BLaER1 (cell line): ENCODE measurements around the gene NAALADL1.

Experiments used
- H3K27ac ChIP-seq: shearing (Covaris generic); formaldehyde crosslinking; 2 replicates; pipeline ENCODE4 v1.8.1; 2022
- H3K27me3 ChIP-seq: shearing (Covaris generic); formaldehyde crosslinking; 2 replicates; pipeline ENCODE4 v1.8.1; 2022
- H3K36me3 ChIP-seq: shearing (Covaris generic); formaldehyde crosslinking; 2 replicates; pipeline ENCODE4 v1.8.1; 2022
- H3K4me1 ChIP-seq: shearing (Covaris generic); formaldehyde crosslinking; 2 replicates; pipeline ENCODE4 v1.8.1; 2022
- H3K4me2 ChIP-seq: shearing (Covaris generic); formaldehyde crosslinking; 2 replicates; pipeline ENCODE4 v1.8.1; 2022
- H3K4me3 ChIP-seq: shearing (Covaris generic); formaldehyde crosslinking; 2 replicates; pipeline ENCODE4 v1.8.1; 2022
- H3K9ac ChIP-seq: shearing (Covaris generic); formaldehyde crosslinking; 2 replicates; pipeline ENCODE4 v1.8.1; 2022
- H3K9me3 ChIP-seq: shearing (Covaris generic); formaldehyde crosslinking; 2 replicates; pipeline ENCODE4 v1.8.1; 2022
- H4K20me1 ChIP-seq: shearing (Covaris generic); formaldehyde crosslinking; 2 replicates; pipeline ENCODE4 v1.8.1; 2022
- Cebpa-rat ChIP-seq: shearing (Covaris generic); IDR thresholded peaks from 2 replicates; pipeline ENCODE4 v1.8.1; 2022

Gene NAALADL1

DNA sequence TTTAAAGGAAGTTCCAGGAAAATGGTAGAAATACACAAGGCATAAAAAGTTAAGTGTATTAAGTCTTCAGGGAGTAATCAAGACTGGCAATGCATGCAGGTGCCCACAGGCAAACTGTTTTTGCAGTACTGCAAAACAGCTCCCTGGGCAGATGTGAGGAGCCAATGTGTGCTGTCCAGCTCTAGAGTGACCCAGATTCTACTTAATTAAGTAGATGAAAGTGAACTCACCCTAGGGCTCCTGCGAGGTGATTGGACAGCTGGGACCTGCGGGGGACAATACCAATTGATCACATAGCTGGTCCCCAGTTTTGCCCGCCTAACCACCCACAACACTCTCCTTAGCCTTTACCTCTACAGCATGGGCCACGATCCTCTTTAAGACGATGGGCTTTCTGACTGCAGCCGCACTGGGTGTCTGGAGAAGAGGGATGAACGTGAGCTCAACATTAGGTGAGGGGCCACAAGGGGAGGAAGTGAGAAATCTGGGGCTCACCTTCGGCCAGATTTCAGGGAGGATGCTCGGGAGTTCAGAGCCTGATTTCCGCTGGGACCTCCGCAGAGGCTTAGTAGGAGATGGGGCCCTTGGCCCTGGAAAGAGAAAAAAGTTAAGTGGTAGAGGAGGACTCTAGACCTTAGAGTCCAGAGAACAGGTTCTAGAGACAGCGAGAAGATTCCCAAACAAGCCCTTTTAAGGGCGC, 24.9 kb upstream of the NAALADL1 start:
- peak overlapping the region; percentile 86 for H3K27ac ChIP-seq

DNA sequence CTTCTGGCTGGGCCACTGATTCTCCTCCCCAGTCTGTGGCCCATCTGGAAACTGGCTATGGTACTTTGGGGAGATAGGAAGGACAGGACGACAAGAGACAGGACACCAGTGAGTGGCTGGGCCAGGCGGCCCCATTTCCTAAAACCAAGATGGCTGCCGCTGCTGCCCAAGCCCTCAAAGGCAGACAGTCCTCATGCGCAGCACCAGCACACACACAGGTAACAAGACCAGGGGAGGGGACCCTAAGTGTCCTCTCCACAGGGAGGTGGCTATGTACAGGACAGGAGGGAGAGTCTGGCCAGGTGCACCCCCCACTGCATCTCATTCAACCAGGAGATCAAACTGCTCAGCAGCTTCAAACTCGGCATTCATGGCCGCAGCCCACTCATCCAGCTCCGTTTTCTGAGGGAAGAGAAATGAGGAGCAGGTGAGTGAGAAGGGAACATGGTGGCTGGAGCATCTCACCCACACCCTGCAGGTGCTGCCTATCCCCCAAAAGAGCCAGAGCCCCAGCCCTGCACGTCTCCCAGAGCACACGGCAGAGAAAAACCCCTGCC, 20.5 kb upstream of the NAALADL1 start:
- Histone ChIP-seq H3K4me3 (no peak overlapping the region), H3K36me3 (peaks cover 66% of the 10 kb centered on the region), H3K4me1 (peaks cover 49% of the 10 kb centered on the region)

More for the DNA sequence above, 24.9 kb upstream of the NAALADL1 start:
- Histone ChIP-seq H4K20me1 (peaks cover 14% of the 10 kb centered on the region; the same call in 1 of the 2 replicates), H3K4me1 (peaks cover 53% of the 10 kb centered on the region), H3K27me3 (no peaks in the 10 kb centered on the region), H3K4me2 (peak overlapping the region; percentile 97), H3K9me3 (no peaks in the 10 kb centered on the region), H3K9ac (peak overlapping the region; percentile 88), H3K36me3 (peaks cover 71% of the 10 kb centered on the region), H3K4me3 (peak overlapping the region; percentile 85)
- no peak for TF ChIP-seq Cebpa-rat

GRCh38 chr11:65078151-65078550, 19.8 kb upstream of the NAALADL1 start:
- Histone ChIP-seq H3K4me1 (peaks cover 45% of the 10 kb centered on the region), H3K27me3 (no peaks in the 10 kb centered on the region), H3K36me3 (peaks cover 66% of the 10 kb centered on the region), H3K9me3 (no peaks in the 10 kb centered on the region), H4K20me1 (peaks cover 30% of the 10 kb centered on the region; the same call in 1 of the 2 replicates), H3K4me3 (no peak overlapping the region), H3K4me2 (peak overlapping the region; percentile 49), H3K9ac (peak overlapping the region; percentile 52), H3K27ac (peak overlapping the region; percentile 40)
- TF ChIP-seq Cebpa-rat, result no peak

More for the DNA sequence above, 20.5 kb upstream of the NAALADL1 start:
- TF ChIP-seq Cebpa-rat, result no peak
- H4K20me1 ChIP-seq, result peaks cover 30% of the 10 kb centered on the region; the same call in 1 of the 2 replicates
- peak overlapping the region; percentile 40 for H3K27ac ChIP-seq
- no peaks in the 10 kb centered on the region for H3K27me3 ChIP-seq
- no peaks in the 10 kb centered on the region for H3K9me3 ChIP-seq
- H3K4me2 ChIP-seq, result peak overlapping the region; percentile 49
- peak overlapping the region; percentile 52 for H3K9ac ChIP-seq

DNA sequence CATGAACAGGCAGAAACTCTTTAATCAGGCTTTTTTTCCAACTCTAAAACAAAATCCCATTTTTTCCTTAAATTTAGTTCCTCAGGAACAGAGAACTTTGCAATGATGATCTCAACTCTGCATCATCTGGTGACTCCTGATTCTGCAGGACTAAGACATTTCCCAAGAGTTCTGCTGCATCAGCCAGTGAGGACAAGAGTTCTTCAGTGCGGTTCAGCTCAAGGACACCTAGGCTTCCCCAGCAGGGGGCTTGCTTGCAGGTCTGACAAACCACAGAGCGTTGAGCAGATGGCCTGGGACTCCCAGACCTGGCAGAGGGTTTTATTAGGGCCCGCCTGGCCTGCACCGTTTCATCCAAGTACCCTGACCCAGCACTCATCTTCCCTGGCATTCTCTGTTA, 19.1 kb upstream of the NAALADL1 start:
- Histone ChIP-seq H4K20me1 (peaks cover 30% of the 10 kb centered on the region; the same call in 1 of the 2 replicates), H3K4me1 (peaks cover 38% of the 10 kb centered on the region), H3K9ac (no peak overlapping the region), H3K36me3 (peaks cover 66% of the 10 kb centered on the region), H3K9me3 (no peaks in the 10 kb centered on the region), H3K27ac (no peak overlapping the region), H3K4me2 (peak overlapping the region; percentile 49; the same call in 1 of the 2 replicates), H3K4me3 (no peak overlapping the region), H3K27me3 (no peaks in the 10 kb centered on the region)
- no peak for TF ChIP-seq Cebpa-rat

- TF ChIP-seq Cebpa-rat, result no peak
- Histone ChIP-seq H4K20me1 (0 out of 2 replicates have a peak, but pooled peaks cover 11% of the 10 kb centered on the region), H3K4me1 (peaks cover 2% of the 10 kb centered on the region), H3K27me3 (no peaks in the 10 kb centered on the region), H3K4me2 (no peak overlapping the region), H3K36me3 (peaks cover 21% of the 10 kb centered on the region), H3K9ac (no peak overlapping the region), H3K4me3 (no peak overlapping the region), H3K9me3 (no peaks in the 10 kb centered on the region), H3K27ac (no peak overlapping the region)
These were observed 14.2 kb upstream of the NAALADL1 start for GRCh38 chr11:65072631-65072966.

- H3K27ac ChIP-seq, result no peak overlapping the region
- H3K4me1 ChIP-seq, result no peaks in the 10 kb centered on the region
- H3K4me2 ChIP-seq, result no peak overlapping the region
- no peak overlapping the region for H3K4me3 ChIP-seq
- H4K20me1 ChIP-seq, result 0 out of 2 replicates have a peak, but pooled peaks cover 6% of the 10 kb centered on the region
- H3K9me3 ChIP-seq, result no peaks in the 10 kb centered on the region
- no peak for TF ChIP-seq Cebpa-rat
- peaks cover 16% of the 10 kb centered on the region for H3K36me3 ChIP-seq
- H3K9ac ChIP-seq, result no peak overlapping the region
- H3K27me3 ChIP-seq, result no peaks in the 10 kb centered on the region
These were observed 13.7 kb upstream of the NAALADL1 start for GRCh38 chr11:65071907-65072630.

DNA sequence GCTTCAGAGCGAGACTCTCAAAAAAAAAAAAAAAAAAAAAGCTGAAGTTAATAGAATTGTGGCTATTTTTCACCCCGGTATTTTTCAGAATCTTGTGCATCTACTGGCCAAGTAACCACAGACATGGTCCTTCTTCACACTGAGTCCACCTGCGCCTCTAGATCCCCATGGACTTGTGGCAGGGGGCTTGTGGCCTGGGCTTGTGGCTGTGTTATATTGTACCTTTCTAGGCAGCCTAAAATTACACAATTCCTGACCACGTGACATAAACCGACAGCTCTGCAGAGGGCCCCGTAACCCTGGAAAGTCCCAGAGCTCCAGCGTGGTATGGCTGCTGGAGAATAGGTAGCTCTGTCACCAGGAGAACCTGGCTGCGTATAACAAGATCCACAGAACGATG, 10.9 kb upstream of the NAALADL1 start:
- no peaks in the 10 kb centered on the region for H3K27me3 ChIP-seq
- no peak overlapping the region for H3K4me2 ChIP-seq
- H3K9ac ChIP-seq, result no peak overlapping the region
- no peaks in the 10 kb centered on the region for H3K4me1 ChIP-seq
- H3K36me3 ChIP-seq, result no peaks in the 10 kb centered on the region
- no peak overlapping the region for H3K4me3 ChIP-seq
- no peaks in the 10 kb centered on the region for H4K20me1 ChIP-seq
- TF ChIP-seq Cebpa-rat, result no peak
- H3K27ac ChIP-seq, result no peak overlapping the region
- no peaks in the 10 kb centered on the region for H3K9me3 ChIP-seq

GRCh38 chr11:65067446-65067845, 9.1 kb upstream of the NAALADL1 start:
- Histone ChIP-seq H3K4me1 (0 out of 2 replicates have a peak, but pooled peaks cover 6% of the 10 kb centered on the region), H3K36me3 (no peaks in the 10 kb centered on the region), H3K4me2 (no peak overlapping the region), H3K27me3 (no peaks in the 10 kb centered on the region), H3K9ac (no peak overlapping the region), H3K4me3 (no peak overlapping the region; the same call in 1 of the 2 replicates), H3K27ac (peak overlapping the region; percentile 12), H3K9me3 (no peaks in the 10 kb centered on the region), H4K20me1 (no peaks in the 10 kb centered on the region)
- no peak for TF ChIP-seq Cebpa-rat

DNA sequence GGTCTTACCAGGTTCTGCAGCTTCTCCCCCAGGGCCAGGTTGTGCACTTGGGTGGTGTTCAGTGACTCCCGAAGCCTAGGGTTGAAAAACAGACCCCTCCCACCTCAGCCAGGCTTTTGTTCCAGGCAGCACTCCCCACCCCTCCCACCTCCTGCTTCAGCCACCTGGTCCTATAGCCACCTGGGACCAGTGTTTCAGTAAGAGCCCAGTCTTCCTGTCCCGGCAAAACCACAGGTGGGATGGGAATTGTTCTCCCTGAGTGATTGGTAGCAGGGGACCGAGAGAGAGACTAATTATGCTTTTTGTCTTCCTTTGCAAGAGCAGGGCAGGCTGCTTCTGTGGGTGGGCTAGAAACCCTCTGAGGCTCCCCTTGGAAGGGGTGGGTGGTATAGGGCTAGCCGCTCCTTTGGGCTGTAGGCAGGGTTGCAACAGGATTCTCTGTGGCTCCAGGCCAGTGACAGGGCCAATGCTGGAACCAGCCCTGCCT, 8.5 kb upstream of the NAALADL1 start:
- Histone ChIP-seq H3K27me3 (no peaks in the 10 kb centered on the region), H3K9ac (peak overlapping the region; percentile 38; the same call in 1 of the 2 replicates), H3K36me3 (no peaks in the 10 kb centered on the region), H3K4me1 (peaks cover 12% of the 10 kb centered on the region), H3K4me3 (no peak overlapping the region; the same call in 1 of the 2 replicates), H3K27ac (peak overlapping the region; percentile 12), H3K9me3 (no peaks in the 10 kb centered on the region), H3K4me2 (no peak overlapping the region), H4K20me1 (no peaks in the 10 kb centered on the region)
- no peak for TF ChIP-seq Cebpa-rat

DNA sequence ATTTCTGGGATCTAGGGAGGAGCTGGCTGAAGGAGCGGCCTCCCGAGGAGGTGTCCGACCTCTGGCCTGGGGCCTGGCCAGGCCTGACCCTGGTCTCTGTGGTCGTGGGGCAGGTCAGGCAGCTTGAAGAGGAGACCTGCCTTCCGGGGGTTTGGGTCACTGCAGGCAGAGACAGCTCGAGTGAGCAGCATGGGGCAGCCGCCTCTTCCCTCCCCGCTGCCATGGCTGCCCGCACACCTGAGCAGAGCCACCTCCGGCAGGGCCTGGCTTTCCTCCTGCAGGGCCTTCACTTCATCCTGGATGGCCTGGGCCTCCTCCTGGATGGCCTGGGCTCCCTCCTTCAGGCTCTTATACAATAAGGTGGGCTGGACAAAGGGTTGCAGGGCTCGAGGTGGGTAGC, 8.0 kb upstream of the NAALADL1 start:
- H3K9me3 ChIP-seq, result no peaks in the 10 kb centered on the region
- peaks cover 17% of the 10 kb centered on the region for H3K4me1 ChIP-seq
- H3K36me3 ChIP-seq, result no peaks in the 10 kb centered on the region
- H4K20me1 ChIP-seq, result no peaks in the 10 kb centered on the region
- no peak overlapping the region; the same call in 1 of the 2 replicates for H3K4me3 ChIP-seq
- peak overlapping the region; percentile 38; the same call in 1 of the 2 replicates for H3K9ac ChIP-seq
- H3K27me3 ChIP-seq, result no peaks in the 10 kb centered on the region
- H3K27ac ChIP-seq, result peak overlapping the region; percentile 12
- TF ChIP-seq Cebpa-rat, result no peak
- H3K4me2 ChIP-seq, result no peak overlapping the region
